Ishikawa (cell line): ENCODE results near the gene CASP10.

Experiments
- CEBPB ChIP-seq: IDR thresholded peaks from 2 replicates; pipeline ENCODE4 v1.6.1; 2012
- CREB1 ChIP-seq: IDR thresholded peaks from 2 replicates; pipeline ENCODE4 v1.6.1; 2012; ENCODE audit warnings: low read depth
- EGR1 ChIP-seq: IDR thresholded peaks from 2 replicates; pipeline ENCODE4 v1.6.1; 2012
- EP300 ChIP-seq: IDR thresholded peaks from 2 replicates; pipeline ENCODE4 v1.6.1; 2012; ENCODE audit warnings: borderline replicate concordance
- FOXM1 ChIP-seq: IDR thresholded peaks from 2 replicates; pipeline ENCODE4 v1.6.1; 2012; ENCODE audit warnings: low read depth, borderline replicate concordance
- NFIC ChIP-seq: IDR thresholded peaks from 2 replicates; pipeline ENCODE4 v1.6.1; 2012
- RAD21 ChIP-seq: IDR thresholded peaks from 2 replicates; pipeline ENCODE4 v1.6.1; 2012; ENCODE audit warnings: low read depth
- REST ChIP-seq: IDR thresholded peaks from 2 replicates; pipeline ENCODE4 v1.6.1; 2012; ENCODE audit warnings: low read depth, mild to moderate bottlenecking
- TCF12 ChIP-seq: IDR thresholded peaks from 2 replicates; pipeline ENCODE4 v1.6.1; 2012; ENCODE audit warnings: low read depth
- USF1 ChIP-seq: IDR thresholded peaks from 2 replicates; pipeline ENCODE4 v1.6.1; 2012
- YY1 ChIP-seq: IDR thresholded peaks from 2 replicates; pipeline ENCODE4 v1.6.1; 2012; ENCODE audit warnings: low read depth
- TF ChIP-seq, protein P1 (sequence below): IDR thresholded peaks from 2 replicates; pipeline ENCODE4 v1.6.1; 2012

DNA sequence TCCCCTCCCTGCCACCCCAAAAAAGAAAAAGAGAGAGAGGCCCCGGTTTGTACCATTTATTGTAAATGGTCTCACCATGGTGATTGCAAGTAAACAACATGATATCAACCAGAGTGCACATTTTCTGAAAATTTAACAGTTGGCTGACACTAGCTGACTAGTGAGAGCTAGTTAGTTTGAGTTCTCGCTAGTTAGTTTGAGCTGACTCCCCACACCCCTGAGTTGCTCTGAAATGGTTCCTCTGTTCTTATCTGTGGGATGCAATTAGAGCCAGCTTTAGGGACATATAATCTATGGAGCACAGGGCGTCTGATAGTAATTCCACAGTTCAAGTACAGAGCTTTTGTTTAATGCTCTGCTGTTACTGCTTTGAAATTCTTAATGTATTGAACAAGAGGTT is 13.1 kb downstream of the CASP10 start:
- TF ChIP-seq RAD21 (no peak), REST (no peak), TCF12 (no peak), EP300 (no peak), EGR1 (no peak), FOXM1 (no peak), NFIC (no peak), USF1 (no peak), CEBPB (no peak), YY1 (no peak), CREB1 (no peak)
- TF ChIP-seq, protein P1, sequence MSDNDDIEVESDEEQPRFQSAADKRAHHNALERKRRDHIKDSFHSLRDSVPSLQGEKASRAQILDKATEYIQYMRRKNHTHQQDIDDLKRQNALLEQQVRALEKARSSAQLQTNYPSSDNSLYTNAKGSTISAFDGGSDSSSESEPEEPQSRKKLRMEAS = no peak
